Measurements from ENCODE around the gene SLC25A18.

GRCh38 chr22:17628406-17629172, 65.3 kb downstream of the SLC25A18 start, which contains the start of gene ATP6V1E1:
- TF ChIP-seq CTCF (IDR thresholded peaks at IDR 0.05) (no peak), NR3C1 (CRISPR knock-in tag; conservative IDR thresholded peaks at IDR 0.05; ENCODE audit: low read depth) (no peak), ZNF232 (CRISPR knock-in tag; IDR thresholded peaks at IDR 0.05) (no peak), ETV6 (CRISPR knock-in tag; IDR thresholded peaks at IDR 0.05) (no peak), GABPB1 (CRISPR knock-in tag; IDR thresholded peaks at IDR 0.05) (peak; percentile 59; the same call in 1 of the 2 replicates), NFE2L1 (CRISPR knock-in tag; IDR thresholded peaks at IDR 0.05) (no peak), ELF4 (CRISPR knock-in tag; IDR thresholded peaks at IDR 0.05; ENCODE audit: low read depth) (no peak), CREB1 (CRISPR knock-in tag; IDR thresholded peaks at IDR 0.05) (no peak), JUN (CRISPR knock-in tag; IDR thresholded peaks at IDR 0.05) (no peak)
